HG03045 (cell line): ENCODE measurements around the gene HOMER1.
"Not testable (repeated sequence)": the region's sequence is repeated elsewhere in the genome, so short reads cannot be mapped to it uniquely, and the experiment has no call there.

ENCODE experiments used
- ATAC-seq: cut with Tn5 transposase; IDR thresholded peaks from one replicate; pipeline ENCODE4 v1.9.1; 2021; ENCODE audit warnings: mild to moderate bottlenecking, moderate library complexity; ENCODE audit not compliant: unreplicated experiment

HOMER1 gene

DNA sequence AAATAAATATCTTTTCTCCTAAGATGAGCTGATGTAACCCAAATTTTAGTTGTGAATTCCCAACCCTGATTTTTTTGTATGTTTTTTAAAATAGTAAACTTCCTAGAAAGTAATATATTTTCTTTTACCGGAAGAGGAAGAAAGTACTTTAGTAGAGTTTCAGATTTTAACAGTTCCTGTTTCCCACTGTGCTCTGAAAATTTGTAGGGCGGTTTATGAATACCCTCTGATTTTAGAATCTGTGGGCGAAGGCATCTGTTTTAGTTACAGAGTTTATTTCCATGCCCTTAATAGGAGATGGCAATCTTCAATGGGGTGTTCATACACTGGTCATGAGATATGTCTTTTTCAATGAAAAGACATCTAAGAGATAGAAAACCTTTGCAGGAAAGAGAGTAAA is 3.7 kb upstream of the HOMER1 start:
- no peak for ATAC-seq

DNA sequence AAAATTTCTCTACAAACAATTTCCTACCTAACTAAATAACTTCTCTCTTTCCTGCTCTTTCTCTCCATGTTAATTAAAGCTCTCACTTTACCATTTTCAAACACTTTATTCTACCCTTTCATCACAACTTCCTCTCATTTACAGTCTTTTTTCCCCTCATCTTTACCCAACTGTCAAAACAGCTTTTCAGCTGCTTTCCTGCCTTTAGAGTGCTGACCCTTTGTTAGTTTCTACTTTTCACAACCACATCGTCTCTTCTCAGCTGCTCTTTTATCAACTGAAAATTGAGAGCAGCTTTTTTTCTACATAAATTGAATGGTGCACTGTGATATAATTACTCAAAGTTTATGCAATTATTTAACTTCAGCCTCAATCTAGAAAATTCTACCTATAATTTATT is 3.1 kb upstream of the HOMER1 start:
- no peak for ATAC-seq

DNA sequence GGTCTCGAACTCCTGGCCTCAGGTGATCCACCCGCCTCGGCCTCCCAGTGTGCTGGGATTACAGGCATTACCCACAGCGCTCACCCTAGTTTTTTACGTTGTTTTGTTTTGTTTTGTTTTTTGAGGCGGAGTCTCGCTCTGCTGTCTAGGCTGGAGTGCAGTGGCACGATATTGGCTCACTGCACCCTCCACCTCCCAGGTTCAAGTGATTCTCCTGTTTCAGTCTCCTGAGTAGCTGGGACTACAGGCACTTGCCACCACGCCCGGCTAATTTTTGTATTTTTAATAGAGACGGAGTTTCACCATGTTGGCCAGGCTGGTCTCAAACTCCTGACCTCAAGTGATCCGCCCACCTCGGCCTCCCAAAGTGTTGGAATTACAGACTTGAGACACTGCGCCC is 2.4 kb upstream of the HOMER1 start:
- not testable (repeated sequence) for ATAC-seq

DNA sequence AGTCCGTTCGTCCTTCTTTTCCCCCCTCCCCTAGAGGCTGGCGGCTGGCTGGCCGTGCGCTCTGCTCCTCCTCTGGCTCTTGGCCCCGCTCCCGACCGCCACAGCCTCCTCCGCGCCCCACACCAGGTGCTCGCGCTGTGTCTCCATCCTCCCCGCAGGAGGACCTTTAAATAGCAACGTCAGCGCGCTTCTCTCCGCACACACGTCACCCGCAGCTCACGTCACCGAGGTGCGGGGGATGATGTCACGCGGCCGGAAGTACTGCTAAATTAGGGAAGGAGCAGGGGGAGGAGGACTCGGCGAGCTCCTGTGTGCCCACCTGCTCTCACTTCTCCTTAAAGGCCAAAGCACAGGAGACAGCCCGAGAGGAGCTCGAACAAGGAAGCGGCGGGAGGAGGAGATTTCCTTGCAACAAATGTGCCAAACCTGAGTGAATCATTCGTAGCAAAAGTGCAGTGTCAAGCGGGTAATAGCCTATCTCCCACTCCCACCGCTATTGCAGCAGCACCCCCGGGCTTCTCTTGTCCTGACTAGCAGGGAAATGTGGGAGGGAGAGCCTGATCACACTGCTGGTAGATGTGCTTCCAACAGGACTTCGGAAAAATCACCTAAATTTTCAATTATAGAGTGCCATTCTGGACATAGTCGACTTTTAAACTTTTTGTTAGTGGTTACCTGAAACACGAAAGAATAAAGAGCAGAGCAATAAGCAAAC is 614 bp upstream of the HOMER1 start:
- peak; percentile 85 for ATAC-seq

DNA sequence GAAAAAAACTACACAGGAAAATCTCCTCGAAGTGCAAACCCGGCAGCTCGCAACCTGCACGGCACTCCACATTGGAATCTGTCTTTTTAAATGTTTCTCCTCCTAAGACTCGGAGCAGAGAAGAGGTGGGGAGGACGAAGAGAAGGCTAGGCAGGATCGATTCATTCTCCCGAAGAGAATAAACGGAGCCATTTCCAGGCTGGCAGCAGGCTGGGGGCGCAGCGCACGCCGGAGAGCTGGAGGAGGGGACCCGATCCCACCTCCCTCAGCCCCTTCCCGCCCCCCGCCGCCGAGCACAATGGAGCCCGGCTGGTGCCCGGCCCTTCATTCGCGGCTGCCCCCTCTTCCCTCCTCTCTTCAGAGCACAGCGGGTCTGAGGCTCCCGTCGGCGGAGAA is 628 bp downstream of the HOMER1 start:
- no peak for ATAC-seq

DNA sequence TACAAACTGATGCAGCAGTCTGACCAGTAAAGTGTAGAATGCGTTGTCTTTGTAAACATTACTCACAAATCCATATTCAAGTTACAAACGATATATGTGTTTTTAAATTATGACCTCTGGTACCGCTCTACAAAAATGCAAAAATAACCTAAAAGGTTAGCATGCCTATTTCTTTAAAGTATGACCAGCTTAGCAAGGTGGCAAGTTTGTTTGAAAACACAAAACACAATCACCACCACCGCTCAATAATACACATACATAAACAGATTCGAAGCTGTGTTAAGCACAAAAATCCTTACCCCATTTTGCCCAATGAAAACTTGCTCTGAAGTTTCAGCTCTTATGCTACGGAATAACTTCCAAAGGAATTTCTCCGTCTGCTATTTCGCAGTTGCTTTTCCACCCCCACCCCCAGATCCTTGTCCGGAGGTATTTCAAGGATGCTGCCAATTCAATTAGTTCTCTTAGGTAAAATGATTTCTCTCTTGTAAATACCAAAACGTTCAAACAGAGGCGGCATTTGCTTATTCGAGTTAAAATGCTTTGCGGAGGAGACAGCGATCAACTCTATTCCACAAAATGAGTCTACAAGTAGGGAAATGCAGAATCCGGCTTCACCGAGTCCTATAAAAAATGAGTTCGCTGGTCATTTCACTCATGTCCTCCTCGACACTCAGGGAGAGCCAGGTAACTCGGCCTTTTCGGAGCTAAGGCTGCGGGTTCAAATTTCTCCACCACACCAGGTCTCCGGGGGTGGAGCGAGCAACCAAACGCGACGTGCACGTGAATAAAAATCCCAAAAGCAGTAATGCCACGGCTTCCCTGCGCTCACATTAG is 1.2 kb downstream of the HOMER1 start:
- ATAC-seq = no peak

DNA sequence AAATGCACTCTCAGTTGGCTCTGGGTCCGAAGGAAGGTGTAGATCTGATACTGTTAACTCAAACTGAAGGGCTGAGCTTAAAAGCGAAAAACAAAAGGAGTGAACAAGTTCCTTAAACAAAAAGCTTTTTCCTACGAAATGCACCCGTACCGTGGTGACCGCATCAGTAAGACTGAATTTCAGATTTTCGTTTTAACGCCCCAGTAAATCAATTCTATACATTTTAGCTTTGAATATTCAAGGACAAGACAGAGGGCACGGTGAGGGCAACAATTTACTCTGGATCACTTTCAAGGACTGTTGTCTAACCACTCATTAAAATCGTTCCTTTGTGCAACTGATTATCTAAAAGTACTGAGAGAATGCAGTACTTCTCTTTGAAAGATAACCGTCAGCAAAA is 1.9 kb downstream of the HOMER1 start:
- no peak for ATAC-seq

DNA sequence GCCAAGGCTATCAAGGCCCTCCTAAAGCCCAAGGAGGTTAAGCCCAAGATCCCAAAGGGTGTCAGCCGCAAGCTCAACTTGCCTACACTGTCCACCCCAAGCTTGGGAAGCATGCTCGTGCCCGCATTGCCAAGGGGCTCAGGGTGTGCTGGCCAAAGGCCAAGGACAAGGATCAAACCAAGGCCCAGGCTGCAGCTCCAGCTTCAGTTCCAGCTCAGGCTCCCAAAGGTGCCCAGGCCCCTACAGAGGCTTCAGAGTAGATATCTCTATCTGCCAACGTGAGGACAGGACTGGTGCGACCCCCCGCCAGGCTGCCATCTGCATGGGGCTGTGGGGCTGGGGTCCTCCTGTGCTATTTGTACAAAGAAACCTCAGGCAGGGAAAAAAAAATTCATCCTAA is 3.3 kb downstream of the HOMER1 start:
- no peak for ATAC-seq

DNA sequence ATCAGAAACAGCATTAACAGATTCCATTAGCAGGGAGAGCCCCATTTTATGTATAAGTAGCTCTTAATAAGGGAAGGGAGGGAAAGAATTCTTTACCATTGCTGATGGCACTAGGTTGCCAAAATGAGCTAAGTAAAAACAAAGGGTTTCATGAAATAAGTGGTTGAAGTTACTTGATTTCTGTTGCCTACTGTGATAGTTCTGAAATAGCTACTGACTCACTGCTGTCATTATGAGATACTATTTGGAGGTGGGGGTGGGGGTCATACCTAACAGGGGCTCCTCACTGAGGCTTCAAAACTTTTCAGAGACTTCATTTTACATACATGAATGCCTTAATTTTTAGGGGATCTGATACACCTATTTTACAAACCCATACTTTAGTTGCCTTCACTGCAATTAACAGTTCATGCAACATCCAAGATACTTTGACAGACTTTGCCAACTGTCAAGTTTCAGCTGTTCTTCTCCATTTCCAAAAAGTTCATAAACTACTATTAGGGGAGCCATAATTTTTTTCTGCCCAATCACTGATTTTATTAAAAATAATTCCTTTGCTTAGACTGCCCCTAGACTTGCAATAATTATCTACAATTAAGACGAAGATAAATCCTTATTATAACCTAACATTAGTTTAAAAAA is 4.6 kb downstream of the HOMER1 start:
- no peak for ATAC-seq

DNA sequence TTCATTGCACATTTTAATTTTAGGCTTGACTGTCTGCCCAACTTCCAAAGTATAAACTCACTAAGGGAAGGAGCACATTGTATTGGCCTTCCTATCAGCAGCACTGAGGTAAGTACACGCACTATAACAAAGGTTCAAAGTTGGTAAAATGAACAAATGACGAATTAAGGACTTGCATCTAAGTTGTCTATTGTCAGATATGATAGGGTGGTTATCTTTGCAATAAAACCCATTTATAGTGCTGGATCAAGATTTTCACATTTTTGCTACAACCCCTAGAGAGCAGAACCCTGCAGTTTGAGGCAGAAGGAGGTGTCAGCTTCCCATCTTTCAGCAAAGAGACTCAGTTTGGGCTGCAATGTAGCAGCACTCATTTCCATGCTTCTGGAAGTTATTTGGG is 5.1 kb downstream of the HOMER1 start:
- no peak for ATAC-seq

DNA sequence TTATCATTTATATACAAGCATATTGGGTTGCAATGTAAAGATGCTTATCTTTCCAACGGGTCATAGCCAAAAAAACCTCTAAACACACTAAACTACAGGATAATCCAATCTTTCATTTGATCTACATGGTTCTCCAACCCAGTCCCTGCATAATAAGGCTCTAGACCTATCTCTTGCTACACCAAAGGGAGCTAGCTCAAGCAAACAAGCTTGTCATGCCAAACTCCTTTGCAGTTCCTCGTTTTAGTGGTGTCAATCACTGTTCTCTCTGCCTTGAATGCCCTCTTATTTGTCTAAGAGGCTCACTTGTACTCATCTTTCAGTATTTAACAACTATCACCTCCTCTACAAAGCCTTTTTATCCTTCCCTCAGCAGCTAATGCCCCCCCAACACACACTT is 5.6 kb downstream of the HOMER1 start:
- no peak for ATAC-seq

DNA sequence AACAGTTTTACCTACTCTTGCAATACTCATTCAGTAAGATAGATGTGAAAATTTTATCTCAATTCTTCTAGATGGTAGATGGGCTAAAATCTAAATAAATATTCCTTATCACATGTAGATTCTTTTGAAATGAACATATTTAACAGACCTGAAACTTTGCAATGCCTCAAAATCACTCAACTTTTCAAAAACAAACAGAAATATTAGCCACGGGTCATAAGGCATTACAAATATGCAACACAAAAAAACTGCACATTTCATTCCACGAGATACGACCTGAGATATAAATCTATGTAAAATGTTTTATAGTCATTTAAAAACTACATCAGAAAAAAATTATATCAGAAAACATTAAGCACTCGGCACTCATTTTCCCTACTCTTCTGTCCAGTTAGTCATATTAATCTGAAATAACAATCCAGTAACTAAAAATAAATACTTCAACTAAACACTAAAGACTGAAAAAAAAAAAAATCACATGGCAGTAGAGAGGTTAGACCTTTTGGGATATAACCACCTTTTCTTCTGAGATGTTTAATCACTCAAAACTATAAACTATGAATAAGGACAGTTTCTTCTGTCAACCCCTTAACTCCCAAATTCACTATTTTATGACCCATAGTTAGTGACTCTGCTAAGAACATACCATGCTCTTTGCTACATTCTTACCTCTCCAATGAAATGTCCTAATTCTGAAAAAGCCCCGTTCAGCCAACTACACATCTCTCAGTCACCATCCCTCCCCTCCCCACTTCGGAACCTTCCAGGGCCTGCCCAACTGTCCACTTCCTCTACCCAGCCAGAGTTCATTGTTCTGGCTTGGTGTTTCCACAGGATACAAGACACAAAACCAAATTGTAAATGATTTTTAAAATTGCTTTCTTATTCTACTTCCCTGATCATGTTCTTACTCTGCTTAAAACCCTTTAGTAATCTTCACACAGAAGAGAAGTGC is 6.4 kb downstream of the HOMER1 start:
- no peak for ATAC-seq

DNA sequence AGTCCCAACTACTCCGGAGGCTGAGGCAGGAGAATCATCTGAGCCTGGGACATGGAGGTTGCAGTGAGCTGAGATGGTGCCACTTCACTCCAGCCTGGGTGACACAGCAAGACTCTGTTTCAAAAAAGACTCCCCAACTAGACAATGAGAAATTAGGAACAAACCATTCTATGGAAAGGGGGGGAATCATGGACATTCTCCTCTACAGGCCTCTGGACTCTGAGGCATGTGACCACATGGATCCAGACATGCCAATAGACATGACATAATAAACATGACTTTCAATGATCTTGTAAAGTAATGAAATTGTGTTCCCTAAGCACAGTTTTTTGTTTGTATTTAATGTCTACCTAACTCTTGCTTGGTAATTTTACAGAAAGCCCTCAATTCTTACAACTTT is 8.8 kb downstream of the HOMER1 start:
- no peak for ATAC-seq

DNA sequence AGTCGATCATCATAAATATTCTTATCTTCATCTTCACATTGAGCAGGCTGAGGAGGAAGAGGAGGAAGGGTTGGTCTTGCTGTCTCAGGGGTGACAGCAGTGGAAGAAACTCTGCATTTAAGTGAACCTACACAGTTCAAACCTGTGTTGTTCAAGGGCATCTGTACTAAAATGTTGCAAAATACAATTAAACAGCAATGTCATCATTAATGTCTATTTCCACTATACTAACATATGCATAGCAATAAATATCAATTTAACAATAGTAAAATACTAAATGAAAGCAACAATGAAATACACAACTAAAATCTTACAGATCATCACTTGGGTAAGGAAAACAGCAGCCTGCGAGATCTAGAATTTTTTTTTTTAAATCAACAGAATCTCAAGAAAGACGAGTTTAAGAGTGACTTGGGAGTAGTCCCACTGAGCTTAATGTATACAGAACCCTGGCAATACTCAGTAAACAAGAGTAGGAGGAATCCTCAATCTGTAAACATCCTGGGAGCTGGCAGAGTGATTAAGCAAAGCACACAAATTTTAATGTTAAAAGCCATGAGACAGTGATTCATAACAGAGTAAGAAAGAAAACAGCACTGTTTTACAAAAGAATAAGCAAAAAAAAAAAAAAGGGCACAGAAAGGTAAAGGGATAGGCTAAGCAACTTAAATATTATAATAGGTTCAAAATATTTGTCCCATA is 10.0 kb downstream of the HOMER1 start:
- no peak for ATAC-seq

DNA sequence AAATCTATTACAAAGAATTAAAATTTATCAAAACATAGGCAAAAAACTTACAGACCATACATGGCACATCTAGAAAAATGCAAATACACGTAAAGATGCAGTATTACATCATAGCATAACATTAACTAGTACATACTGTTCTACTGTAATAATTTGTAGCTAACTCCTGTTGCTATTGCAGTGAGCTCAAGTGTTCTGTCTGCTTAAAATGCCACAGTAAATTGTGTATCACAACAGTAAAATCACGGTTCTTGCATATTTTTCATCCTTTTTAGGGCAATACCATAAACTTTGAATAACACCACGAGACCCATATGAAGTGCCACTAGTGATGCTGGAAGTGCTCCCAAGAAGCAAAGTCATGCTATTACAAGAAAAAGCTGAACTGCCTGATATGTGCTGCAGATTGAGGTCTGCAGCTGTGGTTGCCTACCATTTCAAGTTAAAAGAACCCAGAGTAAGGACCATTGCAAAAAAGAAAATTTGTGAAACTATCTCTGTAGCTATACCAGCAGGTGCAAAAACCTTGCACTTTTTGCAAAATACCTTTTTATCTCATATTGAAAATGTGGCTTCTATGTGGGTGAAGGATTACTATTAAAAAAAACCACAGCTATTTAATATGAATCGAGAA is 14.2 kb downstream of the HOMER1 start:
- ATAC-seq = no peak

DNA sequence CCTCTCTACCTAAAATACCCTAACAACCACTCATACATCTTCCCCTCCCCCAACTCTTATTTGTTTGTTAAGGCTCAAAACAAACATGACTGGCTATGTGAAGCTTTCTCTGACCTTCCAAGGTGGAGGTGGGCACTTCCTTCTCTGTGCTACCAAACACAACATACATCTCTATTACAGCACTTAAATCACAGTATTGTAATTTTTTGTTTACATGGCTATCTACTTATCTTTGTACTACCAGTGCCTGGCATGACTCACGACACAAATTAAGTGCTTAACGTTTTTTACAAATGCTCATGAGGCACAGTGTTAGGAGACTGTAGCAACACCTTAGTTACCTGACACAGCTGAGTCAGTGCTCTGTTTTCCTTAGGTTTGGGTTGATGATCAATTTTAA is 18.6 kb downstream of the HOMER1 start:
- ATAC-seq = no peak

DNA sequence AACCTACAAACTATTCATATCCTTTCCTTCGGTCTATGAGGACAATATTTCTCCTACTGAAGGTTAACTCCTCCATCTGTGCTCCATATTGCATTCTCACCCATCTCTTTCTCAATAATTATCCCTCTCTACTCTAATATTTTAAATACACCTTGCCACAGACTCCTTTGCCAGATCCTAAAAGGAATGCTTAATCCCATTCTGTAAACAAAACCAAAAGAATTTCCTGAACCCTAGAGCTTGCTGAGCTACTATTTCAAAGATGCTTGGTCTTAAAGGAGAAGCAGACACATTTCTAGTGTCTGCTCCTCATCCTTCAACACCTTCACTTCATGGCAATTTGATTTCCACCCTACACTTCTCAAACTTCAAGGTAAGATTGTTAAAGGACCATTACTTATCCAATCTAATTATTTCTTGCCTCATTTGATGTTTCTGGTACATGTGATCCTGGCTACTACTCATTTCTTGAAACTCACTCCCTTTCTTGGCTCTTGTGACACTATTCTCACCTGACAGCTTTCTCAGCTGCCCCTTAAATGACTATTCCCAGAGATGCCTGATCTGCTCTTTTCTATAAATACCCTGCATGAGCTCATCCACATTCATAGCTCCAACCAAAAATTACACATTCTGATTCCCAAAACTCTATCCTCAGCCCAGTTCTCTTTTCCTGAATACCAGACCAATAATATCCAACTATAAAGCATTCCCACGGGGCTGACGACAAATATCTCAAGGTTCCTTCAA is 20.2 kb downstream of the HOMER1 start:
- no peak for ATAC-seq

DNA sequence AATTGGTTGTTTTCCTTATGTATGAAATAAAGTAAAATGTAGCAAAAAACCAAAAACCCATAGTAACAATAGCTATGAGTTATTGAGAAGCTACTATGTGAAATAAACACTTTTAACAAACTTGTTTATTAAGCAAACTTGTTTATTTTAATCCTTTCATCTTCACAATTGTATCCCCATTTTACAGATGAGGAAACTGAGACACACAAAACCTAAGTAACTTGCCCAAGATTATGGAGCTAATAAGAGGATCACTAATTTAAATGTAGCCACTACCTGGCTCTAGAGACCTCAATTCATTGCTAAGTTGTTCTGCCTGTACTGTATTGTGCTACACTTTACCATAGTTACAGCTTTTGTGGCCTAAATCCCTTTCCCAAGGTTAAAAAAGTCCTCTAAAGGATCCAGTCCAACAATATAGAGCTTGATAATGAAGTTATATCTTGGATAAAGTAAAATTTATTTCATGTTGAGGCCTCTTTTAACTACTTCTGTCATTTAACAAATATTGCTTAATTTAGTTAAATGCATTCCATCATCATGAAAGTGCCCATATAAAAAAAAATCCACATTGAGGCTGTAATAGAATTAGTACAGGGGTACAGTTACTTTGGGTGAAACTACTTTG is 22.1 kb downstream of the HOMER1 start:
- no peak for ATAC-seq
